ENCODE data around the gene PBXIP1. TPM values are rescaled to one million over a fixed set of nuclear protein-coding genes. Genes with fewer than 3 reads are reported as not detected.

PBXIP1 gene
- total RNA-seq, 1 experiment from 2014 or later: 24.0 TPM

DNA sequence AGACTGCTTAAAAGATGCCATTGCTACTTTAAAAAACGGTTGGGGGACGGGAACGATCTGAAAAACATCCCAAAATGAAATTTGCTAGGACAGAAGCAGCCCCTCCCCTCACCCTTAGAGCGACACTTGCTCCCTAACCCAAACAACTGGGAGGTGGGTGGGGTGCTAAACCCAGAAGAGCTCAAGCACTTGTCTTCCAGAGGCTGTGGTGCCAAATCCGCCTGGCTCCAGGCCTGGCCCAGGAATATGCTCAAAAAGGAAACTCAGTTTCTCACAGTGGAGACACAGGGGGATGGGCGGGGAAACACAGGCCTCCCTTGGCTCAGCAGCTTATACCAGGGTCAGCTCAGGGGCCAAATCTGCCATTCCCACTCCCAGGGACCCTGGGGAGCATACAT lies 644 bp upstream of the PBXIP1 start:
- Mint-ChIP-seq H3K9me3 (ENCODE audit: unreplicated experiment) (no peaks in the 10 kb centered on the region), H3K27me3 (ENCODE audit: insufficient read depth, unreplicated experiment) (no peaks in the 10 kb centered on the region), H3K36me3 (ENCODE audit: insufficient read depth, unreplicated experiment) (peaks cover 33% of the 10 kb centered on the region), H3K27ac (ENCODE audit: unreplicated experiment) (peak overlapping the region; percentile 79), H3K4me3 (ENCODE audit: unreplicated experiment) (peak overlapping the region; percentile 80), H3K4me1 (ENCODE audit: low read depth, unreplicated experiment) (peaks cover 16% of the 10 kb centered on the region)
- POLR2A ChIA-PET: interaction anchor here (1.4 to 3.5 kb wide), 4 partner anchors 14 to 27 kb away, joined by 5 to 34 read pairs (median 12); partner anchors contain the start of genes FLAD1, PMVK and SHC1
- Histone ChIP-seq H3K9me3 (no peaks in the 10 kb centered on the region), H3K4me3 (ENCODE audit: low read depth, low read length) (peak overlapping the region; percentile 43), H3K36me3 (ENCODE audit: control insufficient read depth, insufficient read depth, low read length) (peaks cover 3% of the 10 kb centered on the region), H3K27me3 (replicated peaks; ENCODE audit: control insufficient read depth, insufficient read depth, low read length) (no peaks in the 10 kb centered on the region), H3K4me1 (peaks cover 15% of the 10 kb centered on the region)
- CTCF ChIA-PET: interaction anchor here (0.6 to 1.8 kb wide), 8 partner anchors 14 to 397 kb away, joined by 4 to 10 read pairs (median 6); partner anchors contain the start of gene SHC1
- TF ChIP-seq CTCF (IDR thresholded peaks at IDR 0.05; ENCODE audit: insufficient read depth in 1 of 2, low read depth in 1 of 2, low read length in 1 of 2, severe bottlenecking in 1 of 2, unreplicated experiment in 1 of 2): no peak
- DNase-seq: no peak
- intact Hi-C loops (cut with micrococcal nuclease; ENCODE audit: unreplicated experiment): loop anchor here (5.0 kb wide), 1 partner anchor 106 kb away; the partner anchor contains the start of gene EFNA4
- BruUV-seq (replicated peaks): no TSS peak

- DNase-seq: peak; percentile 48 to 55
- TSS peak; percentile 2 for BruUV-seq (replicated peaks)
- ChIA-PET CTCF (interaction anchor here (0.7 to 1.8 kb wide), 9 partner anchors 9 to 395 kb away, joined by 3 to 10 read pairs (median 6); partner anchors contain the start of genes PMVK and SHC1), POLR2A (interaction anchor here (0.6 to 3.5 kb wide), 8 partner anchors 10 to 44 kb away, joined by 3 to 34 read pairs (median 6); partner anchors contain the start of genes FLAD1, PMVK and SHC1)
- Histone ChIP-seq H3K4me1 (peaks cover 10% of the 10 kb centered on the region), H3K9me3 (no peaks in the 10 kb centered on the region), H3K4me3 (ENCODE audit: low read depth, low read length) (peak overlapping the region; percentile 43), H3K27me3 (replicated peaks; ENCODE audit: control insufficient read depth, insufficient read depth, low read length) (no peaks in the 10 kb centered on the region), H3K36me3 (ENCODE audit: control insufficient read depth, insufficient read depth, low read length) (peaks cover 3% of the 10 kb centered on the region)
- no peak for TF ChIP-seq CTCF (IDR thresholded peaks at IDR 0.05; ENCODE audit: insufficient read depth in 1 of 2, low read depth in 1 of 2, low read length in 1 of 2, severe bottlenecking in 1 of 2, unreplicated experiment in 1 of 2)
- Mint-ChIP-seq H3K36me3 (ENCODE audit: insufficient read depth, unreplicated experiment) (peaks cover 25% of the 10 kb centered on the region), H3K9me3 (ENCODE audit: unreplicated experiment) (no peaks in the 10 kb centered on the region), H3K4me1 (ENCODE audit: low read depth, unreplicated experiment) (peaks cover 16% of the 10 kb centered on the region), H3K4me3 (ENCODE audit: unreplicated experiment) (peak overlapping the region; percentile 80), H3K27ac (ENCODE audit: unreplicated experiment) (peak overlapping the region; percentile 79), H3K27me3 (ENCODE audit: insufficient read depth, unreplicated experiment) (no peaks in the 10 kb centered on the region)
- intact Hi-C loops (cut with micrococcal nuclease; ENCODE audit: unreplicated experiment): loop anchor here (5.0 kb wide), 1 partner anchor 107 kb away; the partner anchor contains the start of gene EFNA4
Measured at GRCh38 chr1:154955039-154955717, 721 bp downstream of the PBXIP1 start.

- POLR2A ChIA-PET: interaction anchor here (0.8 to 3.5 kb wide), 3 partner anchors 11 to 18 kb away, joined by 3 to 34 read pairs (median 19); partner anchors contain the start of gene PMVK
- CTCF ChIA-PET: no interaction called here
- no peak for TF ChIP-seq CTCF (IDR thresholded peaks at IDR 0.05; ENCODE audit: insufficient read depth in 1 of 2, low read depth in 1 of 2, low read length in 1 of 2, severe bottlenecking in 1 of 2, unreplicated experiment in 1 of 2)
- H3K4me1 ChIP-seq: peaks cover 10% of the 10 kb centered on the region
- intact Hi-C loops (cut with micrococcal nuclease; ENCODE audit: unreplicated experiment): no loop called here
- peaks cover 22% of the 10 kb centered on the region for H3K36me3 Mint-ChIP-seq (ENCODE audit: insufficient read depth, unreplicated experiment)
- H3K27me3 Mint-ChIP-seq (ENCODE audit: insufficient read depth, unreplicated experiment): no peaks in the 10 kb centered on the region
- no peak overlapping the region for H3K27ac Mint-ChIP-seq (ENCODE audit: unreplicated experiment)
- H3K9me3 Mint-ChIP-seq (ENCODE audit: unreplicated experiment): no peaks in the 10 kb centered on the region
- H3K4me3 Mint-ChIP-seq (ENCODE audit: unreplicated experiment): no peak overlapping the region
- H3K9me3 ChIP-seq: no peaks in the 10 kb centered on the region
- no peak overlapping the region for H3K4me3 ChIP-seq (ENCODE audit: low read depth, low read length)
- no peak for DNase-seq
- BruUV-seq (replicated peaks): no TSS peak
- H3K4me1 Mint-ChIP-seq (ENCODE audit: low read depth, unreplicated experiment): peaks cover 16% of the 10 kb centered on the region
- no peaks in the 10 kb centered on the region for H3K27me3 ChIP-seq (replicated peaks; ENCODE audit: control insufficient read depth, insufficient read depth, low read length)
- H3K36me3 ChIP-seq (ENCODE audit: control insufficient read depth, insufficient read depth, low read length): peaks cover 1% of the 10 kb centered on the region
Measured at GRCh38 chr1:154954541-154954940, 1.4 kb downstream of the PBXIP1 start.
